PFSK-1 (cell line): ENCODE measurements around the gene RNASEH1.

Source experiments
- FOXP2 ChIP-seq: optimal IDR thresholded peaks from 2 replicates; pipeline ENCODE3; 2011; ENCODE audit warnings: borderline replicate concordance, control low read depth, inconsistent platforms; ENCODE audit not compliant: insufficient read depth; ENCODE audit errors: extremely low read length, extremely low read depth
- POLR2AphosphoS5 ChIP-seq: IDR thresholded peaks from 2 replicates; pipeline ENCODE4 v1.6.1; 2012; ENCODE audit warnings: low read depth, mild to moderate bottlenecking, control low read depth, low read length, moderate library complexity
- REST ChIP-seq, 2 experiments: IDR thresholded peaks; 2 replicates each; pipeline versions ENCODE4 v1.6.1 to v1.8.0; 2011 to 2012; ENCODE audit warnings: low read depth in 2 of 2, low read length in 2 of 2, control low read depth in 1 of 2, inconsistent platforms in 1 of 2, mild to moderate bottlenecking in 1 of 2, moderate library complexity in 1 of 2; ENCODE audit not compliant: insufficient read depth in 1 of 2
- SIN3A ChIP-seq: IDR thresholded peaks from 2 replicates; pipeline ENCODE4 v1.6.1; 2012; ENCODE audit warnings: mild to moderate bottlenecking, low read length, moderate library complexity, borderline replicate concordance; ENCODE audit not compliant: insufficient read depth
- TAF1 ChIP-seq: IDR thresholded peaks from 2 replicates; pipeline ENCODE4 v1.6.1; 2012; ENCODE audit warnings: low read length, control low read depth, borderline replicate concordance; ENCODE audit not compliant: insufficient read depth

The RNASEH1 gene

DNA sequence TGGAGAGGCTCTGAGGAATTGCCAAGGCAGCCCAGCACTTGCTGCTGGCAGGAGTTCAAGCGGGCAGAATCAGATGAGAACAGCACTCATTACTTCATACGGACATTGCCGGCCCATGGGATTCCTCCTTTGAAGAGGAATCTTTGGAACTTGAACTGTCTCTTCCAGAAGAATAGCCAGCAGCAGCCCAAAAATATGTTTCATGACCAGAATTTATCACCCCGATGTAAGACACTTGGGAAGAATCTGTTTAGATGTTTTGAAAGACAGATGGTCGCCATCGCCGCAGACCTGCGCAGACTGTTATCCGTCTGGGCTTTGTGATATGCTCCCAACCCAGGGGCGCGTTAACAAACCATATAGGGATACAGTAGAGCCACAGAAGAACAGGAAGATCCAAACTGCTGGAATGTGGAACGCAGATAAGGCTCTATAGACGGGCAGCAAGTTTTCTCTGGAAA, 35.1 kb downstream of the RNASEH1 start:
- TF ChIP-seq SIN3A (no peak), REST (IDR thresholded peaks at IDR 0.05; ENCODE audit: insufficient read depth in 1 of 2, low read depth in 2 of 2, low read length in 2 of 2) (no peak), POLR2AphosphoS5 (no peak), TAF1 (no peak), FOXP2 (no peak)

- TF ChIP-seq TAF1, result no peak
- no peak for TF ChIP-seq SIN3A
- no peak for TF ChIP-seq POLR2AphosphoS5
- no peak for TF ChIP-seq REST (IDR thresholded peaks at IDR 0.05; ENCODE audit: insufficient read depth in 1 of 2, low read depth in 2 of 2, low read length in 2 of 2)
Observed at GRCh38 chr2:3520591-3520990, 37.5 kb downstream of the RNASEH1 start.

DNA sequence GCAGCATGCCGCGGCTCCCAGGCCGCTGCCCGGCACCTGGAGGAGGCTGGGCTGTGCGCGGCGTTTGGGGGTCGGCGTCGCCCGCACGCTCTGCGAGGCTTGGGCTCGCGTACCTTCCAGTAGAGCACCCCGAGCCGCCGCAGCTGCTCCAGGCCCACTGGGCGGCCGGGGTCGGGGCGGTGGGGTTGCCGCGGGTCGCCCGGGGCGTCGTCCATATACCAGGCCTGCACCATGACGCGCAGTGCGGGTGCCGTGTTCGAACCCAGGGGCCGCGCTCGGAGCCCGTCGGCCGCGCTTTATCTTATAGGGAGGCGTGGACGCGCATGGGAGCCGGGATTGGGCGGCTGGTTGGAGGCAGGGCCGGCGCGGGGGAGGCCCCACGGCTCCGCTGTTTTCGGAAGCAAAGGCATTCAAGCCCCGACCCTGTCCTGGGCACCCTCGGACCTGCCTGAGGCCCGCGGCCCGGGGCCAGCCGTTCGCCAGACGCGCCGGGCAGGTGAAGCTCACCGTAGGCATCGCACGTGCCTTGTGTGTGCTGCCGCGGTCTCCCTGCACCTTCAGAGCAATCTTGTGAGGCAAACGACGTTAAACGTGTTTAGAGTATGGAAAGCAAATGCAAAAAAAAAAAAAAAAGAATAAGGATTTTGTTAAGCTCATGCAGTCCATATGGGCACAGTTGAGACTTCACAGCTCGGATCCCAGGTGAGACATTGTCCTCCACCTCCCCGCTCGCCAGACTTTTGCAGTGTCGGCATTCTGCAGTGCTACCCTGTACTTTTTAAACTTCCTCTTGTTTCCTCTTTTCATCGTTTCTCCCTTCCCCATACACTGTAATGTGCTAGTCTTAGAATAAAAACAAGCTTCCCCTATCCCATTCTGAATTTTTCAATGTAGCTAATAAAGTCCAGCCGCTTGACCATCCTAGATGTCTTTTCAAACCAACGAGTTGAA, 38.6 kb downstream of the RNASEH1 start, which contains the start of gene ADI1:
TSS of gene ADI1 (minus strand) at position 277 of the 951 bp plus-strand sequence. CDS start at position 233, 44 bp downstream.
- TF ChIP-seq FOXP2 (peak; percentile 66), SIN3A (no peak), TAF1 (peak; percentile 61; the same call in 1 of the 2 replicates), POLR2AphosphoS5 (peak; percentile 88)

GRCh38 chr2:3518496-3519254, 39.5 kb downstream of the RNASEH1 start:
- peak; percentile 58 for TF ChIP-seq FOXP2
- peak in 1 of 2 experiments; percentile 39; a peak in 1 of 4 replicates for TF ChIP-seq REST (IDR thresholded peaks at IDR 0.05; ENCODE audit: insufficient read depth in 1 of 2, low read depth in 2 of 2, low read length in 2 of 2)
- TF ChIP-seq POLR2AphosphoS5, result peak; percentile 63; the same call in 1 of the 2 replicates
- peak; percentile 77; the same call in 1 of the 2 replicates for TF ChIP-seq SIN3A
- TF ChIP-seq TAF1, result peak; percentile 72; the same call in 1 of the 2 replicates

DNA sequence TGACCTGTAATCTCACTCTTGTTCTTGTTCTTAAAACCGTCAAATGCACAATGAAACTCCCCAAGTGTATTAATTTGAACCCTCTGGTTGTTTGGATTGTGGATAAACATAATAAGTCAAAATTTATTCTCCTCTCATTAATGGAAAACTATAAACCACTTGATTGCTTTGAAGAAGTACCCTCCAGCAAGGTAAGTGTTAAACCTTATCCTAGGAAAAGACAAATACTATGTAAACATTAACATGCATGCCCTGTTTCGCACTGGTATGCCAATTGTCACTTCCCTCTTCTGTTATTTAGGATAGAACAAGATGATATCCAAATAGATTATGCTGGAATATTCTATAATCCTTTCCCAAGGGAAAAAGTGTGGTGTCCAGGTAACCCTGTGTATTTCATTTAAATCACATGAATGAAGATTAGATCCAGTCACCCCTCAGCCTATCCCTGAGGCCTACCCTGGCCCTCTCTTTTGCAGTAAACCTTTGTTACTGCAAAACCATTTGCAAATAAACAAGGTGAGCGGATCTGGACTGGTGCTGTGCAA, 40.1 kb downstream of the RNASEH1 start:
- TF ChIP-seq FOXP2, result no peak
- TF ChIP-seq SIN3A, result no peak
- no peak for TF ChIP-seq POLR2AphosphoS5
- no peak for TF ChIP-seq TAF1
- no peak for TF ChIP-seq REST (IDR thresholded peaks at IDR 0.05; ENCODE audit: insufficient read depth in 1 of 2, low read depth in 2 of 2, low read length in 2 of 2)
